ENCODE data around the gene GRM6. TPM values are rescaled to one million over a fixed set of nuclear protein-coding genes. Genes with fewer than 3 reads are reported as not detected.

Gene GRM6
- not detected in 2 replicates for total RNA-seq

DNA sequence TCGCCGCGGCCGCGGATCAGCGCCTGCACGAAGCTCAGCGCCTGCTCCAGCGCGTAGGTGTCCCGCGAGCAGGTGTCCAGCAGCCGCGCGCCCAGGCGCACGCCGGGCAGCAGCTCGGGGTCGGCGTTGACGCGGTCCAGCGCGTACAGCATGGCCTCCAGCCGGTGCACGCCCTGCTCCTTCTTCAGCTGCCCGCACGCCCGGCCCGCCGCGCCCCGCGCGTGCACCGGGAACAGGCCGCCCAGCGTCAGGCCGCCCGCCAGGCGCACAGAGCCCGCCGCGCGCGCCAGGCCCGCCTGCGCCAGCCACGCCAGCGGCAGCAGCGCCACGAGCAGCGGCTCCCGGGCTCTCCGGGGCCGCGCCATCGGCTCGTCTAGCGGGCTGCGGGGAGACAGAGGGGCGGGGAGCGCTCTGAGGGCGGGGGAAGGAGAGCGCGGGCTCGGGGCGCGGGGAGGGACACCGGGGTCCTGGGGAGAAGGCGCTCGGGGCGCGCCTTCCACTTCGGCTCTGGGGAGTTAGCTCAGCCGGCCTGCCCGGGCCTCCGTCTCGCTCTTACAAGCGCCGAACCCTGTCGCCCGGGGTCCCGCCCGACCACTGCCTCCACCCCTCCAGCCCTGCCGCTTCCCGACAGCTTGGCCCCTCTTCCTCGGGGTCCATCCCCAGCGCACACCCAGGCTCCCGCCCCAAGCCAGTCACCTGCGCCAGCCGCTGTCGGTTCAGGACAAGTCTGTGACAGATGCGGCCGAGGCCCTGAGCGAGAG is at the start of gene GRM6:
Gene GRM6 (minus strand): TSS at position 741 of the 761 bp plus-strand sequence. CDS start 376 bp downstream, at position 365.

DNA sequence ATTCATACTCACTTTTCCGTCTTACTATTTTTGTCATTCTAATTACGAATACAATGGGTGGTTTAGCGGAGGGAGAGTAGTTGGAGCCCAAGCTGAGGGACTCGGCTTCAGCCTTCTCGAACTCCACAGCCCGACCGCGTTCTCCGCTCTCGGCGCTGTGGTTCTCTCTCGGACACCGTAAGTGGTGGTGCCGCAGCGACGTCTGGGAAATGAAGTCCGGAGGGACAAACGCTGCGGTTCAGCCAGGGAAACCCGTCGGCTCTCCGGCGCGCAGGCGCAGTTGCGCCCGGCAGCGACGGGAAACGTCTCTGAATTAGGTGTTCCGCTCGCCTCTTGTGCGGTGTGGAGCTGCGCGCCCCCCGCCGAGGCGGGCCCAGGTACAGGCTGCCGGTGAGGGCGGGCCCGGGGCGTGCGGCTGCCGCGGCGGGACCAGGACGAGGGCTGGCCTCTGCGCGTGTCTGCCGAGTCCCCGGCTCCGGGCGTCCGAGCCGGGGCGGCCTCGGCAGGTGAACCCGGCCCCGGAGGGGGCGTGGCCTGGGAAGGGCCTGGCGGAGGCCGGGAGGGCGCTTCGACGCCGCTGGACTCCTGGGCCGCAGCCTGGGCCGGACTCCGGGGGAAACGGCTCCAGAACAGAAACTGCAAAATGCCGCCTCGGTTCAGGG is 28.5 kb upstream of the GRM6 start, which contains the start of gene ZNF879:
Gene ZNF879 (plus strand): TSS at position 277 of the 662 bp plus-strand sequence. CDS start 1,201 bp downstream, outside the sequence.

GRCh38 chr5:178940569-178941360 is 54.4 kb downstream of the GRM6 start, which contains the start of gene ZNF454:
ZNF454 (plus strand) TSS chr5:178941198; CDS start chr5:178942792, 1,594 bp downstream.

Other genes with a start within 250 kb of the GRM6 start
- 3.4 and 4.0 TPM in 2 replicates for gene ZNF354B, start 135.4 kb downstream of the GRM6 start, total RNA-seq
- gene ZFP2, start 99.4 kb downstream of the GRM6 start, total RNA-seq = under 0.01 and 0.18 TPM in 2 replicates
- 1.1 and 1.9 TPM in 2 replicates for gene ZNF454, start 54.1 kb downstream of the GRM6 start, total RNA-seq
- gene ZNF879, start 28.5 kb upstream of the GRM6 start, total RNA-seq = 3.2 and 5.8 TPM in 2 replicates
- 3.4 and 3.8 TPM in 2 replicates for gene ZNF354C, start 65.1 kb upstream of the GRM6 start, total RNA-seq